Measurements from ENCODE around the gene RAET1G. TPM values are rescaled to one million over a fixed set of nuclear protein-coding genes. Genes with fewer than 3 reads are reported as not detected.
"Not testable (repeated sequence)": the region's sequence is repeated elsewhere in the genome, so short reads cannot be mapped to it uniquely, and the experiment has no call there.

RAET1G gene
- polyA plus RNA-seq, 1 experiment: 3.0 TPM

DNA sequence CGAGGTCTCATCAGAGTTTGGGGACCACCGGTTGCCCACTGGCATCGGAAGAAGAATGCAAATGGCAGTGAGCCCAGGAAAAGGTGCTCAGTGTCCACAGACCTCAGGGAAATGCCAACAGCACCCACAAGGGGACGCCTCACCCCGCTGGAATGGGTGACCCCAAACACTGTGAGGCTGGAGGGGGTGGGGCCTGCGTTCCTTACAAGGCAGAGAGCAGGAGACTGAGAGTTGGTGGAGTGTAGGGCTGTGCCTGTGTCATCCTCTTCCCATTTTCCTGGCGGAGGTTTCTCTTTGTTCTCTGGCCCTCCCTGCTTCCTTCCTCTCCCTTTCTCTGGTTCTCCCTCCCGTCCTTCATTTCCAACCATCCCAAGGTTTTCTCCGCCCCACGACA is 31.0 kb upstream of the RAET1G start:
- H3K9me3 ChIP-seq (ENCODE audit: control insufficient read depth, insufficient read depth, low read length); H3K4me3 ChIP-seq (ENCODE audit: low read depth, low read length); H3K27ac ChIP-seq (ENCODE audit: low read depth, low read length); DNase-seq (ENCODE audit: low read depth, low spot score); CTCF ChIA-PET; POLR2A ChIA-PET: not testable (repeated sequence)
- H3K27me3 ChIP-seq (ENCODE audit: control insufficient read depth, insufficient read depth, low read length): peaks cover 52% of the 10 kb centered on the region

GRCh38 chr6:149953390-149953789 is 30.5 kb upstream of the RAET1G start:
- H3K27me3 ChIP-seq (ENCODE audit: control insufficient read depth, insufficient read depth, low read length): peaks cover 50% of the 10 kb centered on the region
- POLR2A ChIA-PET; H3K27ac ChIP-seq (ENCODE audit: low read depth, low read length); DNase-seq (ENCODE audit: low read depth, low spot score); H3K9me3 ChIP-seq (ENCODE audit: control insufficient read depth, insufficient read depth, low read length); H3K4me3 ChIP-seq (ENCODE audit: low read depth, low read length): not testable (repeated sequence)
- CTCF ChIA-PET: interaction anchor here (2.0 kb wide), 1 partner anchor 64 kb away, joined by 6 read pairs; no protein-coding TSS in a partner anchor

DNA sequence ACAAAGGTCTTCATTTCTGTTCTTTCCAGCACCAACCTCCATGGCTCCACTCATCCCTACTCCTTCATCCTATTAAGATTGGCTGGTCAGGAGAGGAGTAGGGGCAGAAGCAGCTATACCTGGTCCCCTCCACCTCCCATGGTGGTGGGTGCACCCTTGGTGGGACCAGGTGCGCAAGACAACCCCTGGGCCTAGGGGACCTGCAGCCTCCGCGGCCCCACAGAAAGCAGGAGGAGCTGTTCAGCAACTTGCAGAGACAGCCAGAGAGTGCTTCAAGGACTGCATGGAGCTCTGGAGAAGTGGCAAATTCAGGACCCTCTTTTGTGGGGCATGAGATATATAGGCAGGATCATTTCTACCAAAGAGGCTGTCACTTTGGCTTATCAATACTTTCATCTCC is 28.7 kb upstream of the RAET1G start:
- ChIA-PET POLR2A (no interaction called here), CTCF (interaction anchor here (0.6 to 2.0 kb wide), 2 partner anchors 10 to 66 kb away, joined by 3 to 6 read pairs; no protein-coding TSS in a partner anchor)
- Histone ChIP-seq H3K9me3 (ENCODE audit: control insufficient read depth, insufficient read depth, low read length) (no peaks in the 10 kb centered on the region), H3K27ac (ENCODE audit: low read depth, low read length) (no peak overlapping the region), H3K27me3 (ENCODE audit: control insufficient read depth, insufficient read depth, low read length) (peaks cover 42% of the 10 kb centered on the region), H3K4me3 (ENCODE audit: low read depth, low read length) (no peak overlapping the region)
- TF ChIP-seq, protein P1, sequence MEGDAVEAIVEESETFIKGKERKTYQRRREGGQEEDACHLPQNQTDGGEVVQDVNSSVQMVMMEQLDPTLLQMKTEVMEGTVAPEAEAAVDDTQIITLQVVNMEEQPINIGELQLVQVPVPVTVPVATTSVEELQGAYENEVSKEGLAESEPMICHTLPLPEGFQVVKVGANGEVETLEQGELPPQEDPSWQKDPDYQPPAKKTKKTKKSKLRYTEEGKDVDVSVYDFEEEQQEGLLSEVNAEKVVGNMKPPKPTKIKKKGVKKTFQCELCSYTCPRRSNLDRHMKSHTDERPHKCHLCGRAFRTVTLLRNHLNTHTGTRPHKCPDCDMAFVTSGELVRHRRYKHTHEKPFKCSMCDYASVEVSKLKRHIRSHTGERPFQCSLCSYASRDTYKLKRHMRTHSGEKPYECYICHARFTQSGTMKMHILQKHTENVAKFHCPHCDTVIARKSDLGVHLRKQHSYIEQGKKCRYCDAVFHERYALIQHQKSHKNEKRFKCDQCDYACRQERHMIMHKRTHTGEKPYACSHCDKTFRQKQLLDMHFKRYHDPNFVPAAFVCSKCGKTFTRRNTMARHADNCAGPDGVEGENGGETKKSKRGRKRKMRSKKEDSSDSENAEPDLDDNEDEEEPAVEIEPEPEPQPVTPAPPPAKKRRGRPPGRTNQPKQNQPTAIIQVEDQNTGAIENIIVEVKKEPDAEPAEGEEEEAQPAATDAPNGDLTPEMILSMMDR (IDR thresholded peaks at IDR 0.05; ENCODE audit: low read depth, low read length): no peak
- DNase-seq (ENCODE audit: low read depth, low spot score): no peak

DNA sequence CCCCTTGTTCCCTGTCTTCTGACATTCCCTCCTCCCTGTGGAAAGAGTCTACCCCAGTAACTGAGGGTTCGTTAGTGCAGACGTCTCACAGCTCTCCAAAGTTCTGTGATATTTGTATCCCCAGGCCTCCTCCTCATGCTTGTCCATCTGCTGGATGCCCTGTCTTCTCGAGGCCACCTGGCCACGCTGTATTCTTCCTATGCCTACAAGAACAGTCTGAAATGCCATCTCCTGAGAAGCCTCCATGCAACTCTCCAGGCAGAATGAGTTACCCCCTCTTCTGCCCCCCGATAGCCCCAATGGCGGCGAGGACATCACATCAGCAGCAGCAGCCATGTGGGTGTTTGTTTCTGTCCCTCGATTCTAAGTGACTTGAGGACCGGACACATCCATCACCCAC is 28.2 kb upstream of the RAET1G start:
- ChIA-PET CTCF (no interaction called here), POLR2A (no interaction called here)
- no peak overlapping the region for H3K27ac ChIP-seq (ENCODE audit: low read depth, low read length)

DNA sequence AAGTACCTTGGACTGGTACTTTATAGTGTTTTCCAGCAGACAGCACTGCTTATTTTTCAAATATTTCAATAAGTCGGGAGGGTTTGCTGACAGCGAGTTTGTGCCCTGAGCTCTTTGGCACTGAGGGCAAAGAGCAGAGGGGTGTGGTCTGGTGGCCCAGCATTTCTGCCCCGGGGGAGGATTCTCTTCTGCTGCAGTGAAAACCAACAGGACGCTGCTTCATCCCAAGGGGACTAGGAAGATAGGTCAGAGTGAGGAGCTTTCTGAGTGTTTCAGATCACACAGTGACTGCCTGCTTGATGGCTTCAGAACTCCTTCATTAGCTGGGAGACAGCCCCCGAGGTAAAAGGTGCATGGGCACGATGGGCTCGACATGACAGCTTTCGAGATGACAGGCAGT is 27.5 kb upstream of the RAET1G start:
- DNase-seq (ENCODE audit: low read depth, low spot score): no peak
- Histone ChIP-seq H3K27ac (ENCODE audit: low read depth, low read length) (no peak overlapping the region), H3K4me3 (ENCODE audit: low read depth, low read length) (no peak overlapping the region), H3K9me3 (ENCODE audit: control insufficient read depth, insufficient read depth, low read length) (no peaks in the 10 kb centered on the region), H3K27me3 (ENCODE audit: control insufficient read depth, insufficient read depth, low read length) (peaks cover 33% of the 10 kb centered on the region)
- ChIA-PET CTCF (no interaction called here), POLR2A (no interaction called here)
- TF ChIP-seq, protein P1 (IDR thresholded peaks at IDR 0.05; ENCODE audit: low read depth, low read length): no peak

More for the DNA sequence above, 28.2 kb upstream of the RAET1G start:
- Histone ChIP-seq H3K27me3 (ENCODE audit: control insufficient read depth, insufficient read depth, low read length) (peaks cover 40% of the 10 kb centered on the region), H3K4me3 (ENCODE audit: low read depth, low read length) (no peak overlapping the region), H3K9me3 (ENCODE audit: control insufficient read depth, insufficient read depth, low read length) (no peaks in the 10 kb centered on the region)
- TF ChIP-seq, protein P1 (IDR thresholded peaks at IDR 0.05; ENCODE audit: low read depth, low read length): no peak
- DNase-seq (ENCODE audit: low read depth, low spot score): no peak

DNA sequence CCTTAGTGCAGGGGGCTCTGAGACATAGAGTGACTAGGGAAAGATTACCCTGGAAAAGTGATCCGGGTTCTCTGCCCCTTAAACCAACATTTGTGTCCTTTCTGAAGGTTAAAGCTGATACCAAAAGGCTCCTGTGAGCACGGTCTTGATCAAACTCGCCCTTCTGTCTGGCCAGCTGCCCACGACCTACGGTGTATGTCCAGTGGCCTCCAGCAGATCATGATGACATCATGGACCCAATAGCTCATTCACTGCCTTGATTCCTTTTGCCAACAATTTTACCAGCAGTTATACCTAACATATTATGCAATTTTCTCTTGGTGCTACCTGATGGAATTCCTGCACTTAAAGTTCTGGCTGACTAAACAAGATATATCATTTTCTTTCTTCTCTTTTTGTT is 25.7 kb upstream of the RAET1G start:
- DNase-seq (ENCODE audit: low read depth, low spot score): no peak
- TF ChIP-seq, protein P1 (IDR thresholded peaks at IDR 0.05; ENCODE audit: low read depth, low read length): no peak
- CTCF ChIA-PET: no interaction called here
- POLR2A ChIA-PET: no interaction called here
- H3K4me3 ChIP-seq (ENCODE audit: low read depth, low read length): no peak overlapping the region
- H3K27me3 ChIP-seq (ENCODE audit: control insufficient read depth, insufficient read depth, low read length): peaks cover 30% of the 10 kb centered on the region
- no peak overlapping the region for H3K27ac ChIP-seq (ENCODE audit: low read depth, low read length)
- H3K9me3 ChIP-seq (ENCODE audit: control insufficient read depth, insufficient read depth, low read length): no peaks in the 10 kb centered on the region
